ENCODE results near the gene VPS37B. TPM values are rescaled to one million over a fixed set of nuclear protein-coding genes. Genes with fewer than 3 reads are reported as not detected.
"Not testable (repeated sequence)": the region's sequence is repeated elsewhere in the genome, so short reads cannot be mapped to it uniquely, and the experiment has no call there.

The VPS37B gene
- total RNA-seq, 2 donors from 2014 or later: 20.5 to 22.7 TPM

DNA sequence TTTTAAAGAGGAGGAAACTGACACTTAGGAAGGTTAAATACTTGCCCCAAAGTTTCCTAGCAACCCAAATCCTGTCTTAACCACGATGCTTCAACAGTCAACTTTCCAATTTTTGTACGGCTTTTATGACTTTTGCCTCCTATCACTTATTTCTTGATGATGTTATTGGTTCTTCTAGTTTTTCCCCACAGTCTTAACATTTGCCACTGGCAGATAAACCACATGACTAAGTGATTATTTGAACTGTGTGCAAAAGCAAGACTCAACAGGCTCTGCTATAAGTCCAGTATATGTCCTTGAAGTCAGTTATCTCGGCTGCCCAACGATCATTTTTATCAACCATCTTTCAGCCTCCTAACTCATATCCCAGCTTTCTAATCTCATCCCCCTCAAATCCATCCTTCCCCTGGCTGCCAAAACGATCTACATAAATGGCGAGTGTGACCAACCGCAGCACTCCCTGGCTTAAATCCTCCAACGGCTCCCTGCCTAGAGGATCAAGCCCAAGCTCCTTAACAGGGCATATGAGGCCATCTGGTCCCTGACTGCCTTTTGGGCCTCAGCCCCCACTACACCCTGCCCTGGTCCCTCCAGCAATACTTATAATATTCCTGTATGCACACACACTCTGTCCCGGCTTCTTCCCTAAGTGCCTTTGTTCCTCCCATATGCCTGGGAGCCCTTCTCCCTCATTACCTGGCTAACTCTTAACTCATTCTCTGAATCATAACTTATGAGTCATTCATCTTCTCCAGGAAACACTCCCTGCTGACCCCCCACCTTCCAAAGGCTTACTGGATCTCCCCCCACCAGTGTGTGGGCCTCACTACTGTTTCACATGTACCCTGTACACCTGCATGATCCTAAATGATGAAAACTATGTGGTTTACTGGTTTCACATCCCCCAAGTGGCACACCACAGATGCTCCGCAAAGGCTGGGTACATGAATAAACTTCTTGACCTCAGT is 8.8 kb downstream of the VPS37B start:
- intact Hi-C loops (cut with DNase I): no loop called here
- no peak for DNase-seq
- ATAC-seq: peak in 1 of 2 donors; percentile 52

GRCh38 chr12:122886161-122886560 is 9.8 kb downstream of the VPS37B start:
- ATAC-seq (no peak), DNase-seq (no peak)
- intact Hi-C loops (cut with DNase I): no loop called here

DNA sequence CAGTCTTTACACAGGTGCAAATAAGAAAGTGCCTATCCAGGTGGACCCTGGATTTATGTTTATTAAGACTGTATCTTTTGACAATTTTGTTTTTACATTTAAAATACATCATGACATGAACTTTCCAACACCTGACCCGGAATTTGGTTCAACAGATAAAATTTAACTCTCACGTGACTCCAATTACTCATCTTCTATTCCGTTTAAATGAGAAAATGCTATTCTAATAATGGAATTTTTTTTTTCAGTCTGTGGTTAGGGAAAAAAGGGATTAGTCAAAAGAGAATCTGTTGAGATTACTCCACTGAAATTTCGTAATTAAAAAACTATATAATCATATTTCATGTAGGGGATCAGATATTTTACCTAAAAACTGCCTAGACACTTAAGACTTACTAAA is 11.1 kb downstream of the VPS37B start:
- ATAC-seq (no peak), DNase-seq (no peak)
- intact Hi-C loops (cut with DNase I): no loop called here

- no peak for ATAC-seq
- intact Hi-C loops (cut with DNase I): no loop called here
- no peak for DNase-seq
Measured at GRCh38 chr12:122884091-122884826, 11.7 kb downstream of the VPS37B start.

GRCh38 chr12:122882908-122883558 is 12.9 kb downstream of the VPS37B start:
- intact Hi-C loops (cut with DNase I): no loop called here
- no peak for ATAC-seq
- DNase-seq: no peak

- intact Hi-C loops (cut with DNase I): no loop called here
- no peak for DNase-seq
- ATAC-seq: peak; percentile 53 to 93
Measured at GRCh38 chr12:122880668-122881067, 15.3 kb downstream of the VPS37B start.

DNA sequence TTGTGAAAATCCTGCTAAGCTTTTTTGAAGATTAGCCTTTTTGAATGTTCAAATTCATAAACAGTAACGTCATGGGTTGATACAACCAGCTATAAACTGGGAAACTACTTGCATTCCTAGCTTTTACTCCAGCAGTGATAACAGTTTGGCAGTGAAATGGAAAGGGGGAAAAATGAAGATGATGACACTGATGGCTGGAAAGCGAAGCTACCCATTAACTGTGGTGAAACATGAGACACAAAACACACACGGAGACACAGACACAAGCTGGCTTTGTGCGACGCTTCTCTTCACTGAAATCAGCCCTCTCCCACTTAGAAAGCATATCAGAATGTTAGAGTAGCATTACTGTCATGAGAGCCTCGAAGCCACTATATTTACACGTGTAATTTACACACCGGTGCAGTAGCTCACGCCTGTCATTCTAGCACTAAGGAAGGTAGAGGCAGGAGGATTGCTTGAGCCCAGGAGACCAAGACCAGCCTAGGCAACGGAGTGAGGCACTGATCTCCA is 15.7 kb downstream of the VPS37B start:
- DNase-seq: no peak
- intact Hi-C loops (cut with DNase I): no loop called here
- peak; percentile 14 to 63 for ATAC-seq

GRCh38 chr12:122878780-122879612 is 16.9 kb downstream of the VPS37B start:
- no peak for DNase-seq
- no peak for ATAC-seq
- intact Hi-C loops (cut with DNase I): no loop called here

GRCh38 chr12:122876731-122877130 is 19.2 kb downstream of the VPS37B start:
- intact Hi-C loops (cut with DNase I): no loop called here
- DNase-seq: no peak
- ATAC-seq: peak in 1 of 2 donors; percentile 13

- ATAC-seq; intact Hi-C loops (cut with DNase I); DNase-seq: not testable (repeated sequence)
Measured at GRCh38 chr12:122876281-122876680, 19.6 kb downstream of the VPS37B start.

- ATAC-seq (no peak), DNase-seq (no peak)
- intact Hi-C loops (cut with DNase I): no loop called here
Measured at GRCh38 chr12:122875590-122876220, 20.2 kb downstream of the VPS37B start.

GRCh38 chr12:122874081-122874480 is 21.8 kb downstream of the VPS37B start:
- DNase-seq (no peak), ATAC-seq (no peak)
- intact Hi-C loops (cut with DNase I): no loop called here

DNA sequence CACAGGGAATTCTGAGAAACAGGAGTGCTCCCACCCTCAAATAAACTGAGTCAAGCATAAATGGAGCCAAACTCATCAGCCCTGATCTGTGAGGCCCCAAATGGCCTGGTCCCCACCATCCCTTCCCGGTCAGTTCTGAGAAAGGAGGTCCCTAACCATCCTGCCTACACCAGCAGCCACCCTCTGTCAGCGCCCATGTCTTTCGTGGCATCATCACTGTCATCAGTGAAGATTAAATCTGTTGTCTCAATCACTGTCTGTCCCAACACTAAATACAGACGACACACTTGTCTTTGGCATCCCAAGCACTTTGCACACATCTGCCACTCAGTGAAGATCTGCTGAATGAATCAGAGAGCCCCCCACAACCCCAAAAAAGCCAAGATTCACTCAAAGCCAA is 22.4 kb downstream of the VPS37B start:
- intact Hi-C loops (cut with DNase I): no loop called here
- DNase-seq (no peak), ATAC-seq (no peak)

DNA sequence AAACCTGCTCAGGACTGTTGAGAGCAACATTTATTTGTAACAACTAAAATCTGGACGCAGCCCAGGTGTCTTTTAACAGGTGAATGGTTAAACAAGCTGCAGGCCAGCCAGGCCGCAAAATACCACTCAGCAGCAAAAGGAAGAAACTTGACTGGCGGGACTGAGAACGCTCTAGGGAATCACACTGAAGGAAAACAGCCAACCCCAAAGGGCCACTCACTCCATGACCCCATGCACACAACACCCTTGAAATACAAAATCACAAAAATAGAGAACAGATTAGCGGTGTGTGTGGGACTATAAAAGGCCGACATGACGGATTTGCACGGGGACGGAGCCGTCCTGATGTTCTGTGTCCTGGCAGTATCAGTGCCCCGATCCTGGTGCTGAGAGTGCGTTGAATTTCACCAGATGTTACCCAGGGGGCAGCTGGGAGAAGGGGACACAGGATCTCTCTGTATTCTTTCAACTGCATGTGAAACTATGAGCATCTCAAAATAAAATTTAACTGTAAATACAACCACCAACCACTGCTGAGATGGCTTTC is 23.0 kb downstream of the VPS37B start:
- intact Hi-C loops (cut with DNase I): no loop called here
- no peak for ATAC-seq
- no peak for DNase-seq

DNA sequence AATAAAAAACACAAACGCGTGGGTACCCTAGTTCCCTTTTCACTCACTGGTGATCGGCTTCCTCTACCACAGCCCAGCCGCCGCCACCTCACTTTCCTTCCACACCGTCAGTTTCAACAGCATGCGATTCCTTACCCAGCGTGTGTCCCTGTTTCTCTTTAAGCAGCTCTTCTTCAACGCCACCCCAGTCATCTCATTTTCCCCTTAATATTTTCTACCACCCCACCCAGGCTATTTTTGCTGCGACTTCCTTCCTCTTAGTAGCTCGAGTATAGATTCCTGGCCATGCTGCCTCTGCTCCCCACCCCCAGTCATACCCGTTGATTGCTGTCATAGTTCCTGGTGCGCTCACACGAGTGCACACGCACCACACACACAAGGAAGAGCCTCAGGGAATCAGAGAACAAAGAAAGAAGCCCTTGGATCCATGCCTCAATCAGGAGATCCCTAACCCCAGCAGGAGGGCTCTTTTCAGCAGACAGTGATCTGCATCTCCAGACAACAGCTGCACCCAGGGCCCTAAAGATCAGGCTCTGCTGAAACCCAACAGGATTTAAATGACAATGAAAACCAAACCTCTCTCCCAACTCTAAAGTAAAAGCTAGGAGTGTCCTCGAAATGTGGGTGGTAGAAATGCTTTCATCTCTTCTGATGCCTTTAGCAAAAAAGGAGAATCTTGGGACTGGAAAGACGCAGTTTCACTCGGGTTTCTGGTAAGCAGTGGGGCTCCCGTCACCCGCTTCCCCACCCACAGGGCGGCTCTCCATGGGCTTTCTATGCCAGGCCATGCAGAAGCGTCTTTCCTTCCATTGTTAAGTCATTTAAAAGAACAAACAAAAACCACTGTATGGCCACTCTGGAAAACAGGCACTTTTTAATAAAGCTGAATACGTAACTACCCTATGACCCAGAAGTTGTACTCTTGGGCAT is 23.8 kb downstream of the VPS37B start:
- intact Hi-C loops (cut with DNase I): no loop called here
- ATAC-seq (peak; percentile 54 to 70), DNase-seq (peak; percentile 68)

GRCh38 chr12:122870867-122871664 is 24.9 kb downstream of the VPS37B start:
- DNase-seq (no peak), ATAC-seq (peak; percentile 10 to 13)
- intact Hi-C loops (cut with DNase I): no loop called here

All from left cardiac atrium (tissue), 4 donors.